ENCODE results near the gene C18orf32. TPM values are rescaled to one million over a fixed set of nuclear protein-coding genes. Genes with fewer than 3 reads are reported as not detected.
"Not testable (repeated sequence)": the region's sequence is repeated elsewhere in the genome, so short reads cannot be mapped to it uniquely, and the experiment has no call there.

The C18orf32 gene
- total RNA-seq, 4 donors from 2014 or later = 10.0 to 50.2 (median 28.1) TPM

DNA sequence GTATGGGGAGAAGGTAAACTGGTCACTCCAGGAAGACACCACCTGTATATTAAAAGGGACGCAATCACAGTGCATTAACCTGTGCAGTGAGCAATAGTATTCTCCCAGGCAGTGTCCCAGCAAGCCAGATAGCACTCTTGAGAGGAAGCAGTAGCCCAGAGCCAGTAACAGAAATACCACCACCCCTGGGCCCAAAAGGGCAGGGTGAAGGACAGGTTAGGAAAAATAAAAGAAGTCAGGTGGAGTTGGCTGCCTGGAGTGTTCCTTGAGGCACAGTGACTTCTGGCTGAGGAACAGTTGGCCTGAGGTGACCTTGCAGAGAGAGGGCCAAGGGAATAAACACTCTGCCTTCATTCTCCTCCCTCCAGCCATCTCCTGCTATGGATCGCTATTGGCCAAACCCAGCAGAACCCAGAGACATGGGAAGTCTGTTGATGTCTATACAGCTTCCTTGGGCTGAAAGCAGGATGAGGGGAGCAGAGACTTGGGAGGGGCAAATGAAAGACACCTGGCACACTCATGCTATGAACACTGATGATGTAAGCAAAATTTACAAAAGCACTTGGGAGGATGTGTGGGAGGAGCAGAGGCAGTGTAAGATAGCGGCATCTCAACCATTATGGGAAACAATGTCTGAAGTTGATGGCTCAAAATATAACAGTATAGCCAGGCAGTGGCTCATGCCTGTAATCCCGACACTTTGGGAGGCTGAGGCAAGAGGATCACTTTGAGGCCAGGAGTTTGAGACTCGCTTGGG, 7.5 kb downstream of the C18orf32 start:
- in situ Hi-C loops (cut with MboI; ENCODE audit: low pct_ligation_motif_present in 1 of 4, low pct_unique_long_range_greater_than_20kb in 1 of 4, low sequenced_read_pairs in 3 of 4) (loop anchor here in 1 of 4 donors (25.0 kb wide), 1 partner anchor 808 kb away; the partner anchor contains the start of genes CXXC1 and MBD1), intact Hi-C loops (cut with DNase I; ENCODE audit: low total_unique reads) (no loop called here)
- Histone ChIP-seq H3K4me1 (no peaks in the 10 kb centered on the region), H3K27me3 (no peaks in the 10 kb centered on the region), H3K4me3 (no peak overlapping the region), H3K36me3 (peaks cover 0 to 26% (median 11%) of the 10 kb centered on the region in 4 donors), H3K27ac (no peak overlapping the region), H3K9me3 (no peaks in the 10 kb centered on the region)
- TF ChIP-seq POLR2A (IDR thresholded peaks at IDR 0.05) (no peak), EP300 (IDR thresholded peaks at IDR 0.05; ENCODE audit: low read depth) (no peak), POLR2AphosphoS5 (IDR thresholded peaks at IDR 0.05) (no peak)
- TF ChIP-seq, protein P1, sequence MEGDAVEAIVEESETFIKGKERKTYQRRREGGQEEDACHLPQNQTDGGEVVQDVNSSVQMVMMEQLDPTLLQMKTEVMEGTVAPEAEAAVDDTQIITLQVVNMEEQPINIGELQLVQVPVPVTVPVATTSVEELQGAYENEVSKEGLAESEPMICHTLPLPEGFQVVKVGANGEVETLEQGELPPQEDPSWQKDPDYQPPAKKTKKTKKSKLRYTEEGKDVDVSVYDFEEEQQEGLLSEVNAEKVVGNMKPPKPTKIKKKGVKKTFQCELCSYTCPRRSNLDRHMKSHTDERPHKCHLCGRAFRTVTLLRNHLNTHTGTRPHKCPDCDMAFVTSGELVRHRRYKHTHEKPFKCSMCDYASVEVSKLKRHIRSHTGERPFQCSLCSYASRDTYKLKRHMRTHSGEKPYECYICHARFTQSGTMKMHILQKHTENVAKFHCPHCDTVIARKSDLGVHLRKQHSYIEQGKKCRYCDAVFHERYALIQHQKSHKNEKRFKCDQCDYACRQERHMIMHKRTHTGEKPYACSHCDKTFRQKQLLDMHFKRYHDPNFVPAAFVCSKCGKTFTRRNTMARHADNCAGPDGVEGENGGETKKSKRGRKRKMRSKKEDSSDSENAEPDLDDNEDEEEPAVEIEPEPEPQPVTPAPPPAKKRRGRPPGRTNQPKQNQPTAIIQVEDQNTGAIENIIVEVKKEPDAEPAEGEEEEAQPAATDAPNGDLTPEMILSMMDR (IDR thresholded peaks at IDR 0.05) = no peak
- 90 to 97% methylated on average over 5 of the region's 5 CpGs for WGBS, 2 donors (ENCODE audit: low coverage in 1 of 2)
- no peak for DNase-seq

DNA sequence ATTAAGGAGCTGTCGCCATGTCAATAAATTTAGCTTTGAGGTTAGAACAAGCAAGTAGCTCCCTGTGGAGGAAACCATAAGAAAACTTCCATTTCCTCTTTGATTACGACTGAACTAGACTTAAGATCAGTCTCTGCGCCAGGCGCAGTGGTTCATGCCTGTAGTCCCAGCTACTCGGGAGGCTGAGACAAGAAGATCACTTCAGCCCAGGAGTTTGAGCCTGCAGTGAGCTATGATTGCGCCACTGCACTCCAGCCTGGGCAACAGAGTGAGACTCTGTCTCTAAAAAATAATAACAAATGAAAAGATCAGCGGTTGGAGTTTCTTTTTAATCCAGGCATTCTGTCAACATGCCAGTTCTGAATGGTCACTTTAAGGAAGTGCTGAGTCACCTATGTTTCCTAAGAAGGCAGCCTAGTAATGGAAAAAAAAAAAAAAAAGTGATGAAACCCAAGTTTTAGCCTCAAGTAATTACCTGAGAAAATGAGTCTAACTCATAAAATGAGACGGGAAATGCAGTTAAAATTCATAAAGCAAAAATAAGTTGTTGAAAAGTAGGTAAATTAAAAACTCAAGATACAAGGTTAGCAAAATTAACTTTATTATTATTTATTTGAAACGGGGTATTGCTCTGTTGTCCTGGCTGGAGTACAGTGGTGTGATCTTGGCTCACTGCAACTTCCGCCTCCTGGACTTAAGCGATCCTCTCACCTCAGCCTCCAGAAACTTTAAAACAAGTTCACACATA, 10.2 kb downstream of the C18orf32 start:
- in situ Hi-C loops (cut with MboI; ENCODE audit: low pct_ligation_motif_present in 1 of 4, low pct_unique_long_range_greater_than_20kb in 1 of 4, low sequenced_read_pairs in 3 of 4) (loop anchor here in 1 of 4 donors (25.0 kb wide), 1 partner anchor 810 kb away; the partner anchor contains the start of genes CXXC1 and MBD1), intact Hi-C loops (cut with DNase I; ENCODE audit: low total_unique reads) (no loop called here)
- 82 to 83% methylated on average over 7 to 11 of the region's 11 CpGs for WGBS, 2 donors (ENCODE audit: low coverage in 1 of 2)
- Histone ChIP-seq H3K4me3 (no peak overlapping the region), H3K4me1 (no peaks in the 10 kb centered on the region), H3K27ac (peak overlapping the region; percentile 15 to 60 (median 32)), H3K36me3 (peaks cover 0 to 19% (median 8%) of the 10 kb centered on the region in 4 donors), H3K27me3 (no peaks in the 10 kb centered on the region), H3K9me3 (no peaks in the 10 kb centered on the region)
- no peak for TF ChIP-seq POLR2AphosphoS5 (IDR thresholded peaks at IDR 0.05)
- TF ChIP-seq EP300 (IDR thresholded peaks at IDR 0.05; ENCODE audit: low read depth) = no peak
- TF ChIP-seq POLR2A (IDR thresholded peaks at IDR 0.05) = no peak
- TF ChIP-seq, protein P1 (IDR thresholded peaks at IDR 0.05) = no peak
- no peak for DNase-seq

DNA sequence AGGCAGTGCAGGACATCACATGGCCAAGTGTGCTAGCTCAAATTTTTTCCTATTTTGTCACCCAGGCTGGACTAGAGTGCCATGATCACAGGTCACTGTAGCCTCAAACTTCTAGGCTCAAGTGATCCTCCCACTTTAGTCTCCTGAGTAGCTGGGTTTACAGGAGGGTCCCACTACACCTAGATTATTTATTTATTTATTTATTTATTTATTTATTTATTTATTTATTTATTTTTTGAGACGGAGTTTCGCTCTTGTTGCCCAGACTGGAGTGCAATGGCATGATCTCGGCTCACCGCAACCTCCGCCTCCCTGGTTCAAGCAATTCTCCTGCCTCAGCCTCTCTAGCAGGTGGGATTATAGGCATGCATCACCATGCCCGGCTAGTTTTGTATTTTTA, 12.1 kb downstream of the C18orf32 start:
- H3K27me3 ChIP-seq; H3K4me3 ChIP-seq; DNase-seq; intact Hi-C loops (cut with DNase I; ENCODE audit: low total_unique reads); H3K9me3 ChIP-seq; H3K4me1 ChIP-seq; H3K27ac ChIP-seq: not testable (repeated sequence)
- in situ Hi-C loops (cut with MboI; ENCODE audit: low pct_ligation_motif_present in 1 of 4, low pct_unique_long_range_greater_than_20kb in 1 of 4, low sequenced_read_pairs in 3 of 4) = loop anchor here in 1 of 4 donors (25.0 kb wide), 1 partner anchor 812 kb away; the partner anchor contains the start of genes CXXC1 and MBD1
- H3K36me3 ChIP-seq = peaks cover 0 to 12% (median 3%) of the 10 kb centered on the region in 4 donors
- WGBS, 2 donors (ENCODE audit: low coverage in 1 of 2) = 95% methylated on average over 6 of the region's 6 CpGs; no CpG with 5 or more reads in 1 of the 2 donors

DNA sequence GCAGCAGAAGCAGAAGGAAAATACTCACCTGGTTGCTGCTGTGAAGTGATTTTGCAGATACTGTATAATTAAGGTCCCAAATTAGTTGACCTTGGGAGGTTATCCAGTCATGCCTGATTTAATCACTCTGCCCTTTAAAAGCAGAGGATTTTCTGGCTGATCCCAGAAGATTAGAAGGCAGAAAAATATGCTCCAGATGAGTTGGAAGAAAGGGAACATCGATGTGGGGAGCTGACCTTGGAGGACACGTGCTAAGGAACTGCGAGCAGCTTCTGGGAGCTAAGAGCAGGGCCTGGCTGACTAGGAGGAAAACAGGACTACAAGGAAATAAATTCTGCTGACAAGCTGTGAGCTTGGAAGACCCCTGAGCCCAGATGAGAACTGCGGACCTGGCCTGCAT, 13.3 kb downstream of the C18orf32 start:
- WGBS, 2 donors (ENCODE audit: low coverage in 1 of 2) = 76 to 90% methylated on average over 4 of the region's 4 CpGs
- no peaks in the 10 kb centered on the region for H3K27me3 ChIP-seq
- no peak for TF ChIP-seq POLR2AphosphoS5 (IDR thresholded peaks at IDR 0.05)
- TF ChIP-seq, protein P1 (IDR thresholded peaks at IDR 0.05) = no peak
- no peak for TF ChIP-seq EP300 (IDR thresholded peaks at IDR 0.05; ENCODE audit: low read depth)
- no peak for TF ChIP-seq POLR2A (IDR thresholded peaks at IDR 0.05)
- no peaks in the 10 kb centered on the region for H3K9me3 ChIP-seq
- no peak overlapping the region for H3K27ac ChIP-seq
- no peak for DNase-seq
- no peaks in the 10 kb centered on the region for H3K4me1 ChIP-seq
- intact Hi-C loops (cut with DNase I; ENCODE audit: low total_unique reads) (no loop called here), in situ Hi-C loops (cut with MboI; ENCODE audit: low pct_ligation_motif_present in 1 of 4, low pct_unique_long_range_greater_than_20kb in 1 of 4, low sequenced_read_pairs in 3 of 4) (no loop called here)
- peaks cover 0 to 5% (median 0%) of the 10 kb centered on the region in 4 donors for H3K36me3 ChIP-seq
- no peak overlapping the region for H3K4me3 ChIP-seq

Data from transverse colon (tissue), 4 donors.